HepG2 (cell line): ENCODE data around the gene FCER1G. TPM values are rescaled to one million over a fixed set of nuclear protein-coding genes. Genes with fewer than 3 reads are reported as not detected.

Experiments used
- EEA1 ChIP-seq: sonication (generic); formaldehyde crosslinking; IDR thresholded peaks from 2 replicates; pipeline ENCODE4 v1.5.1; 2020; ENCODE audit warnings: mild to moderate bottlenecking, missing genetic modification reagents, borderline replicate concordance
- HNF4A ChIP-seq: sonication (generic); formaldehyde crosslinking; IDR thresholded peaks from 2 replicates; pipeline ENCODE4 v1.4.0; 2020; ENCODE audit warnings: missing genetic modification reagents
- HNF4G ChIP-seq, 2 experiments: sonication (generic) in 1 of 2; formaldehyde crosslinking in 1 of 2; IDR thresholded peaks; 2 replicates each; pipeline versions ENCODE4 v1.4.0 to v1.6.1; 2011 to 2020; ENCODE audit warnings: borderline replicate concordance in 2 of 2, low read depth in 2 of 2, mild to moderate bottlenecking in 2 of 2, low read length in 1 of 2, missing genetic modification reagents in 1 of 2, moderate library complexity in 1 of 2
- HOXA3 ChIP-seq: sonication (generic); formaldehyde crosslinking; IDR thresholded peaks from 2 replicates; pipeline ENCODE4 v1.5.0; 2020; ENCODE audit warnings: missing genetic modification reagents
- MTF1 ChIP-seq: sonication (generic); formaldehyde crosslinking; IDR thresholded peaks from 2 replicates; pipeline ENCODE4 v1.5.0; 2020; ENCODE audit warnings: missing genetic modification reagents
- MYC ChIP-seq: sonication (generic); formaldehyde crosslinking; IDR thresholded peaks from 2 replicates; pipeline ENCODE4 v1.9.0; 2021; ENCODE audit warnings: missing genetic modification reagents, borderline replicate concordance
- NCOA5 ChIP-seq: sonication (generic); formaldehyde crosslinking; IDR thresholded peaks from 2 replicates; pipeline ENCODE4 v1.4.0; 2020; ENCODE audit warnings: missing genetic modification reagents
- POLR2G ChIP-seq: fragments of 200-400 bp; formaldehyde crosslinking; IDR thresholded peaks from 2 replicates; pipeline ENCODE4 v1.6.1; 2018; ENCODE audit warnings: mild to moderate bottlenecking, low read depth, low read length, moderate library complexity
- SETDB1 ChIP-seq: sonication (generic); formaldehyde crosslinking; IDR thresholded peaks from 2 replicates; pipeline ENCODE4 v1.5.1; 2020; ENCODE audit warnings: missing genetic modification reagents, mild to moderate bottlenecking, borderline replicate concordance
- SP1 ChIP-seq, 2 experiments: fragments of 450-650 bp in 1 of 2; sonication (generic) in 1 of 2; formaldehyde crosslinking in 1 of 2; IDR thresholded peaks; 2 replicates each; pipeline versions ENCODE4 v1.4.0 to v1.6.1; 2016 to 2020; ENCODE audit warnings: missing genetic modification reagents in 1 of 2
- SRSF9 ChIP-seq: fragments of 200-400 bp; formaldehyde crosslinking; IDR thresholded peaks from 2 replicates; pipeline ENCODE4 v1.6.1; 2018; ENCODE audit warnings: borderline replicate concordance, mild to moderate bottlenecking, low read depth, low read length; ENCODE audit not compliant: insufficient read depth, poor library complexity, severe bottlenecking
- YY1 ChIP-seq: IDR thresholded peaks from 2 replicates; pipeline ENCODE4 v1.6.1; 2011; ENCODE audit warnings: low read length, low read depth, moderate library complexity, mild to moderate bottlenecking; ENCODE audit not compliant: insufficient read depth, insufficient replicate concordance
- ZNF326 ChIP-seq: sonication (generic); formaldehyde crosslinking; IDR thresholded peaks from 2 replicates; pipeline ENCODE4 v1.4.0; 2020; ENCODE audit warnings: missing genetic modification reagents, borderline replicate concordance
- ZNF333 ChIP-seq: sonication (generic); formaldehyde crosslinking; IDR thresholded peaks from 2 replicates; pipeline ENCODE4 v1.4.0; 2020; ENCODE audit warnings: mild to moderate bottlenecking, missing genetic modification reagents, borderline replicate concordance
- polyA plus RNA-seq, 8 experiments: library from polyadenylated mRNA; depleted of rRNA in 3 of 8; stranded (reverse) in 7 of 8; unstranded in 1 of 8; fragments of >200 nt; fragmentation: Illumina TruSeq in 4 of 8; extraction: Trizol in 4 of 8; gene quantifications; 2 replicates each; pipeline versions ENCODE4 v1.2.1 to v1.2.3, GENCODE V29; 2011 to 2016; ENCODE audit warnings: low read depth in 4 of 8, missing spikeins in 1 of 8, mixed read lengths in 1 of 8; ENCODE audit not compliant: insufficient read depth in 1 of 8
- total RNA-seq, 5 experiments: library from RNA; depleted of rRNA; stranded (reverse); fragments of >200 nt; fragmentation: Illumina TruSeq; extraction: Trizol; gene quantifications; 2 replicates each; pipeline ENCODE4 v1.2.3, GENCODE V29; 2016; ENCODE audit warnings: low read depth in 1 of 5
- TF ChIP-seq, protein P1 (sequence below): IDR thresholded peaks from 2 replicates; pipeline ENCODE4 v1.6.1; 2018; ENCODE audit warnings: missing genetic modification reagents
- TF ChIP-seq, protein P2 (sequence below): sonication (generic); formaldehyde crosslinking; IDR thresholded peaks from 2 replicates; pipeline ENCODE4 v1.5.1; 2020; ENCODE audit warnings: mild to moderate bottlenecking, missing genetic modification reagents, moderate library complexity
- TF ChIP-seq, protein P3 (sequence below): sonication (generic); formaldehyde crosslinking; IDR thresholded peaks from 2 replicates; pipeline ENCODE4 v1.4.0; 2020; ENCODE audit warnings: mild to moderate bottlenecking, low read depth, missing genetic modification reagents
- TF ChIP-seq, protein P4 (sequence below): sonication (generic); formaldehyde crosslinking; IDR thresholded peaks from 2 replicates; pipeline ENCODE4 v1.4.0; 2020; ENCODE audit warnings: mild to moderate bottlenecking, missing genetic modification reagents
- TF ChIP-seq, protein P5 (sequence below): sonication (generic); formaldehyde crosslinking; conservative IDR thresholded peaks from 2 replicates; pipeline ENCODE4 v1.4.0; 2020; ENCODE audit warnings: missing genetic modification reagents

FCER1G gene
- total and polyA plus RNA-seq, 2 of the 13 experiments (the other 11 are each of a cell fraction or from before 2014, with no cell fraction given) = 1.3 to 6.4 TPM

DNA sequence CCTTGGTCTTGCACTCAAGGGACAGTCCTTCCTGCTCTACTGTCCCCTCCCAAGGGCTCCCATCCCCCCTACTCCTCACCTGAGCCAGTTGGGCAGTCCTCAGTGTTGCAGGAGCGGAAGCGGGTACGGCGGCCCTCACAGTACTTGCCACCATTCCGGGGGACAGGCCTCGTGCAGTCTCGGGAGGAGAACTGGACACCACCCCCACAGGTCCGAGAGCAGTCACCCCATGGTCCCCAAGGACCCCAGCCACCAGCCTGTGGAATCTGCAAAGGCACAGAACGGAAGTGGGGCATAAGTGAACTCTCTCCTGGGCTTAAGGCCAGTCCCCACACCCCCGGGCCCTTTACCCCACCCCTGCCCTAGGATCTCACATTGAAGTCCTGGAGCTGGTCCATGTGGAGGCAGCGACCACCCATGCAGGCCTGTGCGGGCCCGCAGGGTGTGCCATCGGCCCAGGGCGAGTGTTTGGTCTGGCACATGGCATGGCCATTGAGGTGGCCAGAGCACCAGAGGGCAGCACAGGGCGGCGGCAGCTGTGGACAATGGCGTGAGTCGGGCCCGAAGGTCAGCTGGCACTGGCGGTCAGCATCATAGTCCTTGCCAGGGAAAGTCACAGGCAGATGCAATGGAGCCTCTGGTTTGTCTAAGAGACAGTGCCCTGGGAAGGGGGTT lies 21.4 kb upstream of the FCER1G start (continued):
- no peak for TF ChIP-seq SETDB1 (CRISPR knock-in tag)
- no peak for TF ChIP-seq ZNF326
- TF ChIP-seq, protein P1, sequence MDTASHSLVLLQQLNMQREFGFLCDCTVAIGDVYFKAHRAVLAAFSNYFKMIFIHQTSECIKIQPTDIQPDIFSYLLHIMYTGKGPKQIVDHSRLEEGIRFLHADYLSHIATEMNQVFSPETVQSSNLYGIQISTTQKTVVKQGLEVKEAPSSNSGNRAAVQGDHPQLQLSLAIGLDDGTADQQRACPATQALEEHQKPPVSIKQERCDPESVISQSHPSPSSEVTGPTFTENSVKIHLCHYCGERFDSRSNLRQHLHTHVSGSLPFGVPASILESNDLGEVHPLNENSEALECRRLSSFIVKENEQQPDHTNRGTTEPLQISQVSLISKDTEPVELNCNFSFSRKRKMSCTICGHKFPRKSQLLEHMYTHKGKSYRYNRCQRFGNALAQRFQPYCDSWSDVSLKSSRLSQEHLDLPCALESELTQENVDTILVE (CRISPR knock-in tag) = no peak
- TF ChIP-seq NCOA5 = no peak
- no peak for TF ChIP-seq MTF1 (CRISPR knock-in tag)
- TF ChIP-seq, protein P2, sequence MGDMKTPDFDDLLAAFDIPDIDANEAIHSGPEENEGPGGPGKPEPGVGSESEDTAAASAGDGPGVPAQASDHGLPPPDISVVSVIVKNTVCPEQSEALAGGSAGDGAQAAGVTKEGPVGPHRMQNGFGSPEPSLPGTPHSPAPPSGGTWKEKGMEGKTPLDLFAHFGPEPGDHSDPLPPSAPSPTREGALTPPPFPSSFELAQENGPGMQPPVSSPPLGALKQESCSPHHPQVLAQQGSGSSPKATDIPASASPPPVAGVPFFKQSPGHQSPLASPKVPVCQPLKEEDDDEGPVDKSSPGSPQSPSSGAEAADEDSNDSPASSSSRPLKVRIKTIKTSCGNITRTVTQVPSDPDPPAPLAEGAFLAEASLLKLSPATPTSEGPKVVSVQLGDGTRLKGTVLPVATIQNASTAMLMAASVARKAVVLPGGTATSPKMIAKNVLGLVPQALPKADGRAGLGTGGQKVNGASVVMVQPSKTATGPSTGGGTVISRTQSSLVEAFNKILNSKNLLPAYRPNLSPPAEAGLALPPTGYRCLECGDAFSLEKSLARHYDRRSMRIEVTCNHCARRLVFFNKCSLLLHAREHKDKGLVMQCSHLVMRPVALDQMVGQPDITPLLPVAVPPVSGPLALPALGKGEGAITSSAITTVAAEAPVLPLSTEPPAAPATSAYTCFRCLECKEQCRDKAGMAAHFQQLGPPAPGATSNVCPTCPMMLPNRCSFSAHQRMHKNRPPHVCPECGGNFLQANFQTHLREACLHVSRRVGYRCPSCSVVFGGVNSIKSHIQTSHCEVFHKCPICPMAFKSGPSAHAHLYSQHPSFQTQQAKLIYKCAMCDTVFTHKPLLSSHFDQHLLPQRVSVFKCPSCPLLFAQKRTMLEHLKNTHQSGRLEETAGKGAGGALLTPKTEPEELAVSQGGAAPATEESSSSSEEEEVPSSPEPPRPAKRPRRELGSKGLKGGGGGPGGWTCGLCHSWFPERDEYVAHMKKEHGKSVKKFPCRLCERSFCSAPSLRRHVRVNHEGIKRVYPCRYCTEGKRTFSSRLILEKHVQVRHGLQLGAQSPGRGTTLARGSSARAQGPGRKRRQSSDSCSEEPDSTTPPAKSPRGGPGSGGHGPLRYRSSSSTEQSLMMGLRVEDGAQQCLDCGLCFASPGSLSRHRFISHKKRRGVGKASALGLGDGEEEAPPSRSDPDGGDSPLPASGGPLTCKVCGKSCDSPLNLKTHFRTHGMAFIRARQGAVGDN (CRISPR knock-in tag) = peak; percentile 74
- TF ChIP-seq MYC (CRISPR knock-in tag) = peak; percentile 52; the same call in 1 of the 2 replicates
- no peak for TF ChIP-seq EEA1 (CRISPR knock-in tag)
- TF ChIP-seq SRSF9 = no peak
- no peak for TF ChIP-seq SP1 (IDR thresholded peaks at IDR 0.05)
- no peak for TF ChIP-seq SP1 (CRISPR knock-in tag; IDR thresholded peaks at IDR 0.05)
- no peak for TF ChIP-seq POLR2G
- no peak for TF ChIP-seq ZNF333 (CRISPR knock-in tag)
- peak; percentile 43 for TF ChIP-seq YY1
- TF ChIP-seq HNF4G (IDR thresholded peaks at IDR 0.05; ENCODE audit: borderline replicate concordance, low read depth, low read length) = 0 out of 2 replicates have a peak, but pooled peaks have one; percentile 27
- no peak for TF ChIP-seq HNF4G (CRISPR knock-in tag; IDR thresholded peaks at IDR 0.05; ENCODE audit: borderline replicate concordance, low read depth)
- peak; percentile 38 for TF ChIP-seq HNF4A (CRISPR knock-in tag)
- TF ChIP-seq, protein P3, sequence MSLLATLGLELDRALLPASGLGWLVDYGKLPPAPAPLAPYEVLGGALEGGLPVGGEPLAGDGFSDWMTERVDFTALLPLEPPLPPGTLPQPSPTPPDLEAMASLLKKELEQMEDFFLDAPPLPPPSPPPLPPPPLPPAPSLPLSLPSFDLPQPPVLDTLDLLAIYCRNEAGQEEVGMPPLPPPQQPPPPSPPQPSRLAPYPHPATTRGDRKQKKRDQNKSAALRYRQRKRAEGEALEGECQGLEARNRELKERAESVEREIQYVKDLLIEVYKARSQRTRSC (CRISPR knock-in tag) = no peak
- TF ChIP-seq HOXA3 (CRISPR knock-in tag) = peak; percentile 34; the same call in 1 of the 2 replicates
- TF ChIP-seq, protein P4, sequence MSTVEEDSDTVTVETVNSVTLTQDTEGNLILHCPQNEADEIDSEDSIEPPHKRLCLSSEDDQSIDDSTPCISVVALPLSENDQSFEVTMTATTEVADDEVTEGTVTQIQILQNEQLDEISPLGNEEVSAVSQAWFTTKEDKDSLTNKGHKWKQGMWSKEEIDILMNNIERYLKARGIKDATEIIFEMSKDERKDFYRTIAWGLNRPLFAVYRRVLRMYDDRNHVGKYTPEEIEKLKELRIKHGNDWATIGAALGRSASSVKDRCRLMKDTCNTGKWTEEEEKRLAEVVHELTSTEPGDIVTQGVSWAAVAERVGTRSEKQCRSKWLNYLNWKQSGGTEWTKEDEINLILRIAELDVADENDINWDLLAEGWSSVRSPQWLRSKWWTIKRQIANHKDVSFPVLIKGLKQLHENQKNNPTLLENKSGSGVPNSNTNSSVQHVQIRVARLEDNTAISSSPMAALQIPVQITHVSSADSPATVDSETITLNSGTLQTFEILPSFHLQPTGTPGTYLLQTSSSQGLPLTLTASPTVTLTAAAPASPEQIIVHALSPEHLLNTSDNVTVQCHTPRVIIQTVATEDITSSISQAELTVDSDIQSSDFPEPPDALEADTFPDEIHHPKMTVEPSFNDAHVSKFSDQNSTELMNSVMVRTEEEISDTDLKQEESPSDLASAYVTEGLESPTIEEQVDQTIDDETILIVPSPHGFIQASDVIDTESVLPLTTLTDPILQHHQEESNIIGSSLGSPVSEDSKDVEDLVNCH (CRISPR knock-in tag) = no peak
- TF ChIP-seq, protein P5, sequence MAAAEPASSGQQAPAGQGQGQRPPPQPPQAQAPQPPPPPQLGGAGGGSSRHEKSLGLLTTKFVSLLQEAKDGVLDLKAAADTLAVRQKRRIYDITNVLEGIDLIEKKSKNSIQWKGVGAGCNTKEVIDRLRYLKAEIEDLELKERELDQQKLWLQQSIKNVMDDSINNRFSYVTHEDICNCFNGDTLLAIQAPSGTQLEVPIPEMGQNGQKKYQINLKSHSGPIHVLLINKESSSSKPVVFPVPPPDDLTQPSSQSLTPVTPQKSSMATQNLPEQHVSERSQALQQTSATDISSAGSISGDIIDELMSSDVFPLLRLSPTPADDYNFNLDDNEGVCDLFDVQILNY (CRISPR knock-in tag) = no peak
